Mucosa of descending colon (tissue), 3 donors: ENCODE data around the gene AATK. TPM values are rescaled to one million over a fixed set of nuclear protein-coding genes. Genes with fewer than 3 reads are reported as not detected.

Source experiments
- microRNA-seq: library from miRNA; unstranded; fragments of <30 nt; microRNA quantifications from one replicate; pipeline ENCODE4, GENCODE V29; 2019
- total RNA-seq, 3 donors: library from RNA; stranded (reverse); fragmentation: NEBNext Ultra II Directional in 2 of 3; extraction: Animal tissue kit (Norgen Biotek cat#: 25700) in 2 of 3; gene quantifications; one replicate each; pipeline versions ENCODE4 v1.2.1 to v1.2.4, GENCODE V29; 2021 to 2023
- donor health status: DM: no; HTN: no; CAD: no; lungs with moderate emphysema.
- donor health status: DM: no; HTN: no; CAD: no.
- donor health status: DM: no; HTN: yes; CAD: no.

The AATK gene
- total RNA-seq, 3 donors from 2014 or later, result 9.9 to 23.8 (median 15.6) TPM

Small RNA genes lying within 50 kb of the gene (microRNA-seq; reads per million reads assigned to microRNA genes)
- gene MIR1250, result not detected
- gene MIR3065, result not detected
- gene MIR338, result not detected
- gene MIR657, result not detected

Other genes with a start within 250 kb of the AATK start
- gene CHMP6, start 174.4 kb downstream of the AATK start, total RNA-seq, result 10 to 100 TPM; 35.1 to 43.9 (median 35.4) TPM
- gene BAIAP2, start 131.1 kb downstream of the AATK start, total RNA-seq, result 10 to 100 TPM; 11.6 to 76.7 (median 19.4) TPM
- gene PVALEF, start 714 bp downstream of the AATK start, total RNA-seq, result not detected
- 1 to 10 TPM; 5.7 to 9.3 (median 8.7) TPM for gene CEP131, start 56.7 kb upstream of the AATK start, total RNA-seq
- 10 to 100 TPM; 37.4 to 60.2 (median 50.0) TPM for gene TEPSIN, start 72.8 kb upstream of the AATK start, total RNA-seq
- gene NDUFAF8, start 73.1 kb upstream of the AATK start, total RNA-seq, result 10 to 100 TPM; 24.5 to 31.6 (median 31.2) TPM
- gene SLC38A10, start 129.1 kb upstream of the AATK start, total RNA-seq, result 10 to 100 TPM; 77.0 to 95.3 (median 94.0) TPM
- gene BAHCC1, start 229.2 kb upstream of the AATK start, total RNA-seq, result 10 to 100 TPM; 14.0 to 27.4 (median 16.5) TPM